T-cell (primary cell): ENCODE measurements around the gene CDH22. TPM values are rescaled to one million over a fixed set of nuclear protein-coding genes. Genes with fewer than 3 reads are reported as not detected.

Experiments used
- ATAC-seq, 4 experiments: fragments of 200-7000 bp in 3 of 4; fragments of 150-1000 bp in 1 of 4; cut with Tn5 transposase; replicated peaks in 1 of 4; 1 replicate in 3 of 4; 2 replicates in 1 of 4; pipeline ENCODE4 v1.10.0; 2021; ENCODE audit warnings: moderate library complexity in 3 of 4, mild to moderate bottlenecking in 2 of 4, moderate number of reproducible peaks in 1 of 4
- CTCF ChIA-PET, 2 donors: fragments of 300-600 bp; sonication (Branson Sonifier 250); formaldehyde crosslinking; loops; one replicate each; lab custom pipeline; 2022; ENCODE audit warnings: antibody characterized with exemption in 2 of 2; lab: Charles Lee
- POLR2A ChIA-PET, 2 donors: fragments of 300-600 bp; sonication (Branson Sonifier 250); formaldehyde crosslinking; loops; one replicate each; lab custom pipeline; 2022; ENCODE audit warnings: antibody characterized with exemption in 2 of 2; lab: Charles Lee
- DNase-seq, 35 experiments: peaks; one replicate each; pipeline versions ENCODE4 v3.0.0 to v3.0.0-alpha.2; 2013 to 2023
- H3K27ac ChIP-seq: one replicate; pipeline ENCODE4 v1.5.1; 2013; ENCODE audit warnings: low read length
- H3K27me3 ChIP-seq, 2 experiments: replicated peaks in 1 of 2; 1 replicate in 1 of 2; 2 replicates in 1 of 2; pipeline versions ENCODE4 v1.6.1 to v1.7.0; 2013; ENCODE audit warnings: low read length in 1 of 2, mixed read lengths in 1 of 2; ENCODE audit not compliant: control insufficient read depth in 2 of 2, insufficient read depth in 2 of 2; ENCODE audit errors: extremely low read depth in 1 of 2
- H3K36me3 ChIP-seq, 2 donors: 1 replicate in 1 of 2; 2 replicates in 1 of 2; pipeline versions ENCODE4 v1.6.1 to v1.7.0; 2013; ENCODE audit warnings: low read length in 1 of 2; ENCODE audit not compliant: control insufficient read depth in 2 of 2, insufficient read depth in 1 of 2; ENCODE audit errors: extremely low read depth in 1 of 2
- H3K4me1 ChIP-seq, 2 experiments: 1 replicate in 1 of 2; 2 replicates in 1 of 2; pipeline versions ENCODE4 v1.6.1 to v1.7.0; 2013; ENCODE audit warnings: low read length in 2 of 2, mixed read lengths in 1 of 2; ENCODE audit not compliant: insufficient read depth in 2 of 2, control insufficient read depth in 1 of 2; ENCODE audit errors: extremely low read depth in 1 of 2
- H3K4me3 ChIP-seq, 2 donors: 1 replicate in 1 of 2; 2 replicates in 1 of 2; pipeline versions ENCODE4 v1.5.1 to v1.7.0; 2013; ENCODE audit warnings: mild to moderate bottlenecking in 2 of 2, low read length in 1 of 2, moderate library complexity in 1 of 2; ENCODE audit not compliant: control insufficient read depth in 1 of 2; ENCODE audit errors: extremely low read depth in 1 of 2
- H3K9me3 ChIP-seq: 2 replicates; pipeline ENCODE4 v1.7.0; 2013
- H3K27ac Mint-ChIP-seq, 2 donors: one replicate each; pipeline ENCODE4 v1.8.0; 2020 to 2021; ENCODE audit warnings: mild to moderate bottlenecking in 2 of 2, mixed read lengths in 2 of 2
- H3K27me3 Mint-ChIP-seq, 2 donors: one replicate each; pipeline ENCODE4 v1.8.0; 2021 to 2022; ENCODE audit warnings: mixed read lengths in 2 of 2
- H3K36me3 Mint-ChIP-seq: one replicate; pipeline ENCODE4 v1.8.0; 2021; ENCODE audit warnings: mixed read lengths
- H3K4me1 Mint-ChIP-seq, 3 donors: one replicate each; pipeline ENCODE4 v1.8.0; 2020 to 2022; ENCODE audit warnings: mixed read lengths in 3 of 3, mild to moderate bottlenecking in 1 of 3
- H3K4me3 Mint-ChIP-seq, 3 donors: one replicate each; pipeline ENCODE4 v1.8.0; 2020 to 2022; ENCODE audit warnings: mild to moderate bottlenecking in 3 of 3, mixed read lengths in 3 of 3, moderate library complexity in 3 of 3
- H3K9me3 Mint-ChIP-seq, 3 donors: one replicate each; pipeline ENCODE4 v1.8.0; 2020 to 2022; ENCODE audit warnings: mixed read lengths in 3 of 3
- WGBS: methylation state at CpG from one replicate; pipeline ENCODE4 v1.1.5; 2013; ENCODE audit warnings: missing lambda C conversion rate; ENCODE audit not compliant: insufficient coverage; 5-methylcytosine and 5-hydroxymethylcytosine counted together
- total RNA-seq, 35 experiments: library from RNA in 6 of 35; stranded (reverse) in 6 of 35; fragments of 120-200 nt in 1 of 35; gene quantifications; one replicate each; pipeline versions ENCODE4 v1.2.1 to v1.2.4 and lab custom pipeline; 2013 to 2026

Gene CDH22
- total RNA-seq, 5 donors from 2014 or later (not counting 1 experiment from before 2014, with no cell fraction given) = not detected

DNA sequence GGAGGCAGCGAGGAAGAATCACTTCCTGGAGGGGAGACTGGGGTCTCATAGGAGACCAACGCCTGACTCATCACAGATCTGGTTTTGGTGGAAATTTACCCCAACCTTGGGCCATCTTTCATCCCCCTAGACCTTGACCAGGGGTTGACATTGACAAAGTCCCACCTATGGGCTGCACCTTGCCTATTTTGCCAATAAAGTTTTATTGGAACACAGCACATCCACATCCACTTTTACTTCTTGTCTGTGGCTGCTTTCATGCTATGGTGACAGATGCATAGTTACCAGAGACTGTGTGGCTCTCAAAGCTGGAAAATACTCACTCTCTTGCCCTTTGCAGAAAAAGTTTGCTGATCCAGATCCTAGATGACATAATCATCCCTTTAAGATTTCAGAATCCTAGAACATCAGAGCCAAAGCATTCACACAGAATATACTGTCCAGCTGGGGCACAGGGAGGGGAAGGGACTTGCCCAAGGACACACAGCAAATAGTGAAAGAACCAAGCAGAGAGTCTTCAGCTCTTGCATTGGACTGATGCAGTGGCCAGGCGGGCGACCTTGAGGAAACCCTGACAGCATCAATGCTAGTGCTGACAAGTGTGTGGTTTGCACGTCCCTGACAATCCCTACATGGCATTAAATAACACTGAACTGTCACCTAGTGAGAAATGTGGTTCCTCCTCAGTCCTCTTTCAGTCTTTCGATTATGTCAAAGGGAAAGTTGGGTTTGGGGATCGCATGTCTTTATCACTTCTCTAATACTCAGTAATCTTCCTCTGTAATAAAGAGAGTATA lies 149.0 kb downstream of the CDH22 start:
- POLR2A ChIA-PET = no interaction called here
- H3K27ac ChIP-seq = no peak overlapping the region
- peaks cover 30 to 41% of the 10 kb centered on the region in 2 donors for H3K27me3 Mint-ChIP-seq

DNA sequence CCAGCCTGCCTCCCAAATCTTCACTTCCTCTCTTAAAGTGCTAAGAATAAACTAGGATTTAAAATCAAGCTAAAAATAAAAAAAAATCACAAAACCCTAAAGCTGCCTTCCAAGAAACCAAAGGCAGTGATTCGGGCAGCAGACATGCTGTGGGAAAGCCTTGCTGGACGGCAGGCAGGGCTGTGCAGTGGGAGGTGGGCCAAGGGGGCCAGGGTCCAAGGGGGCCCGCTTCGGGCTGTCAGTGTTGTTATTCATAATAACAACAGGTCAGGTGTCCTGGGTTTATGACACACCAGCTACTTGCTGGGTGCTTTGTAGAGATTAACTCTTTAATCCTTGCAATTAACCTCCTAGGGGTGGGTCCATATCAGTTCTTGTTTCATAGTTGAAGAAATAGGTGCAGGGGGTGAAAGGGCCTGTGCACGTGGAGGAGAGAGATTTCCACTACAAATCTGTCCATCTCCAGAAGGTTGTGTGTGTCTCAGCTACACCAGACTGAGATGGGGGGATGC lies 149.8 kb downstream of the CDH22 start:
- Mint-ChIP-seq H3K27ac (no peak overlapping the region), H3K27me3 (peaks cover 28 to 46% of the 10 kb centered on the region in 2 donors), H3K4me1 (no peaks in the 10 kb centered on the region), H3K36me3 (no peaks in the 10 kb centered on the region), H3K9me3 (no peaks in the 10 kb centered on the region), H3K4me3 (no peak overlapping the region)
- Histone ChIP-seq H3K27me3 (peaks cover 3 to 37% of the 10 kb centered on the region in 2 experiments), H3K4me3 (no peak overlapping the region), H3K4me1 (no peaks in the 10 kb centered on the region), H3K9me3 (no peaks in the 10 kb centered on the region), H3K27ac (no peak overlapping the region), H3K36me3 (no peaks in the 10 kb centered on the region)
- ATAC-seq (no peak), DNase-seq (no peak)
- ChIA-PET CTCF (interaction anchor here in 1 of 2 donors (0.6 kb wide), 1 partner anchor 94 kb away, joined by 3 read pairs; no protein-coding TSS in a partner anchor), POLR2A (no interaction called here)
- 55% methylated on average over 2 of the region's 5 CpGs for WGBS

More for the DNA sequence above, 149.0 kb downstream of the CDH22 start:
- Mint-ChIP-seq H3K27ac (no peak overlapping the region), H3K4me1 (no peaks in the 10 kb centered on the region), H3K36me3 (no peaks in the 10 kb centered on the region), H3K9me3 (no peaks in the 10 kb centered on the region), H3K4me3 (no peak overlapping the region)
- H3K27me3 ChIP-seq = peaks cover 3 to 42% of the 10 kb centered on the region in 2 experiments
- H3K4me1 ChIP-seq = no peaks in the 10 kb centered on the region
- no peak for DNase-seq
- WGBS = 53% methylated on average over 2 of the region's 7 CpGs
- CTCF ChIA-PET = no interaction called here
- H3K9me3 ChIP-seq = no peaks in the 10 kb centered on the region
- no peak overlapping the region for H3K4me3 ChIP-seq
- no peaks in the 10 kb centered on the region for H3K36me3 ChIP-seq
- no peak for ATAC-seq

DNA sequence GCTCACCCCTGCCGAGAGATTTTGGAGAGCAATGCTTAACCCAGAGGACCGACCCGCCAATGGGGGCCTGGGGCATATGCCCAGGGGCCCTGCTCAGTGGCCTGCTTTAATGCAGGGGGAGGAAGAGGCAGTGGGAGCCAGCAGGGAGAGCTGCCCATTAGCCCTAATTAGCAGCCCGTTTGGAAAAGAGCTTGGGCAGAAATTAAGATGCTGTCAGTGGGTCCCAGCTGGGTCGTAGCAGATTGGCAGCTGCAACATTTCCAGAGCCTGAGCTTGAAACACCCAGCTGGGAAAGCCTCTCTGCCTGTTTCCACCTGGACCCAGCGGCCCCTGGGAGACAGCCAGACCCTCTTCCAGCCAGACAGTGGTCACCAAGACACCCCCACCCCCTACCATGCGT lies 150.7 kb downstream of the CDH22 start:
- ChIA-PET POLR2A (no interaction called here), CTCF (no interaction called here)
- WGBS = 65% methylated on average over 5 of the region's 7 CpGs
- Histone ChIP-seq H3K9me3 (no peaks in the 10 kb centered on the region), H3K4me1 (no peaks in the 10 kb centered on the region), H3K27ac (no peak overlapping the region), H3K4me3 (no peak overlapping the region), H3K36me3 (no peaks in the 10 kb centered on the region), H3K27me3 (peaks cover 3 to 42% of the 10 kb centered on the region in 2 experiments)
- Mint-ChIP-seq H3K27ac (no peak overlapping the region), H3K9me3 (no peaks in the 10 kb centered on the region), H3K36me3 (no peaks in the 10 kb centered on the region), H3K27me3 (peaks cover 30 to 44% of the 10 kb centered on the region in 2 donors), H3K4me3 (no peak overlapping the region), H3K4me1 (no peaks in the 10 kb centered on the region)
- ATAC-seq (no peak), DNase-seq (no peak)

DNA sequence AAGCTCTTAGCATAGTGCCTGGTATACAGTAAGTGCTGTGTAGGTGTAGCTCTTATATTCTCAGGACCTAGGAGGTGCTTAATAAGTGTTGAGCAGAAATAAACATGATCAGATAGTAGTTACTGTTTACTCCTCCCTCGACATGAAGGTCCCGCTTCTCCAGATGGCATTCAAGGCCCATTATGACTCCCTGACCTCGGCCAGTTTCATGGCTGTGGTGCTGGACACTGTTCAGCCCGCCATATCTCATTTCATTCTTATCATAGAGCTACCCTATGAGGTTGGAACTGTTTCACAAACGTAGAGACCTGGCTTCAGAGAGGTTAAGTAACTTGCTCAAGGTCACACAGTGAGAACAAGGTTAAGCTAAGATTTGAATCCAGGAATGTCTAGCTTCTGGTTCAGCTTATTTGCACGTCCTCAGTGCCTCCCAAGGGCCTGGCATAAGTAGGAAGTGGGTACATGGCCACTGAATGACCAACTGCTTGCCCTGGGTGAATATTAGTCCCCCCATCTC lies 151.2 kb downstream of the CDH22 start:
- Mint-ChIP-seq H3K9me3 (no peaks in the 10 kb centered on the region), H3K27me3 (peaks cover 28 to 42% of the 10 kb centered on the region in 2 donors), H3K4me3 (no peak overlapping the region), H3K4me1 (no peaks in the 10 kb centered on the region), H3K27ac (no peak overlapping the region), H3K36me3 (no peaks in the 10 kb centered on the region)
- ChIA-PET POLR2A (no interaction called here), CTCF (no interaction called here)
- H3K27me3 ChIP-seq = peaks cover 3 to 44% of the 10 kb centered on the region in 2 experiments
- H3K27ac ChIP-seq = no peak overlapping the region
- ATAC-seq (no peak), DNase-seq (no peak)
- H3K9me3 ChIP-seq = no peaks in the 10 kb centered on the region
- no peaks in the 10 kb centered on the region for H3K4me1 ChIP-seq
- WGBS = 72% methylated on average over 5 of the region's 6 CpGs
- no peaks in the 10 kb centered on the region for H3K36me3 ChIP-seq
- no peak overlapping the region for H3K4me3 ChIP-seq

DNA sequence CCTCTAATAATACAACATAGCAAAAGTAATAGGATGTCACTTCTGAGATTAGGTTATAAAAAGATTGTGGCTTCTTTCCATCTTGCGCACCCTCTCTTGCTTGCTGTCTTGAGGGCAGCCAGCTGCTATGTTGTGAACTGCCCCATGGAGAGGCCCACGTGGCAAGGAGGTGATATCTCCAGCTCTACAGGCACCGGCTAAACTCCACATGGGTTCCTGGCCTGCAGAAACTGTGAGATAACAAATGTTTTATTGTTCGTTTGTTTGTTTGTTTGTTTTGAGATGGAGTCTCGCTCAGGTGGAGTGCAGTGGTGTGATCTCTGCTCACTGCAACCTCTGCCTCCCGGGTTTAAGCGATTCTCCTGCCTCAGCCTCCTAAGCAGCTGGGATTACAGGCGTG lies 152.2 kb downstream of the CDH22 start:
- H3K27ac Mint-ChIP-seq = no peak overlapping the region
- Histone ChIP-seq H3K36me3 (no peaks in the 10 kb centered on the region), H3K4me1 (no peaks in the 10 kb centered on the region), H3K9me3 (no peaks in the 10 kb centered on the region), H3K27ac (no peak overlapping the region), H3K4me3 (no peak overlapping the region), H3K27me3 (peaks cover 3 to 50% of the 10 kb centered on the region in 2 experiments)
- H3K4me1 Mint-ChIP-seq = no peaks in the 10 kb centered on the region
- CTCF ChIA-PET = no interaction called here
- peaks cover 20 to 37% of the 10 kb centered on the region in 2 donors for H3K27me3 Mint-ChIP-seq
- no peak overlapping the region for H3K4me3 Mint-ChIP-seq
- H3K36me3 Mint-ChIP-seq = no peaks in the 10 kb centered on the region
- no peak for ATAC-seq
- WGBS = 53% methylated on average over 6 of the region's 8 CpGs
- DNase-seq = no peak
- no peaks in the 10 kb centered on the region for H3K9me3 Mint-ChIP-seq
- POLR2A ChIA-PET = no interaction called here

DNA sequence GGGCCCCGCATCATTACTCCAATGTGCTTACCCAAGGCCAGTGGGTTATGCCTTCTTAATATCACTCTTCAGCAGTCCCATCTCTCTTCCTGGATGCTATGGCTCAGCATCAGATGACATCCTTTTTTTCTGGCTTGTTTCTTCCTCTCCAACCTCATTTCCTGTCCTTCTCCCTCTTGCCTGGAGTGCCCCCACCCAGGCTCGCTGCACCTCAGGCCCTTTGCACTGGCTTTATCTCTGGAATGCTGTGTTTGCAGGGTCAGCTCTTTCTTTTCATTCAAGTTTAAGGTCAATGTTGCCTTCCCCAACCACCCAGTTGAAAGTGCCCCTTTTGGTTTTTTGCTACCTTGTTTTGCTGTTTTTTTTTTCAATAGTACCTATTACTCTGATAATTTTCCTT lies 153.5 kb downstream of the CDH22 start:
- 83% methylated on average over 1 of the region's 2 CpGs for WGBS

More for the DNA sequence above, 153.5 kb downstream of the CDH22 start:
- Histone ChIP-seq H3K9me3 (no peaks in the 10 kb centered on the region), H3K36me3 (no peaks in the 10 kb centered on the region), H3K4me3 (no peak overlapping the region), H3K27me3 (peaks cover 3 to 48% of the 10 kb centered on the region in 2 experiments), H3K4me1 (no peaks in the 10 kb centered on the region), H3K27ac (no peak overlapping the region)
- Mint-ChIP-seq H3K27ac (no peak overlapping the region), H3K9me3 (no peaks in the 10 kb centered on the region), H3K36me3 (no peaks in the 10 kb centered on the region), H3K27me3 (peaks cover 20 to 37% of the 10 kb centered on the region in 2 donors), H3K4me1 (no peaks in the 10 kb centered on the region), H3K4me3 (no peak overlapping the region)
- ATAC-seq (no peak), DNase-seq (no peak)
- POLR2A ChIA-PET = no interaction called here
- CTCF ChIA-PET = no interaction called here
